ENCODE results near the gene POU2AF1. TPM values are rescaled to one million over a fixed set of nuclear protein-coding genes. Genes with fewer than 3 reads are reported as not detected.

Gene POU2AF1
- total and polyA plus RNA-seq, 4 donors: 2.0 to 6.9 (median 4.5) TPM

- no peak overlapping the region for H3K27ac ChIP-seq (ENCODE audit: low read depth in 1 of 2, low read length in 1 of 2)
- H3K9ac ChIP-seq (ENCODE audit: insufficient read depth in 1 of 2, low read length in 2 of 2): no peak overlapping the region
- no peak for ATAC-seq (ENCODE audit: insufficient read depth, low FRiP score)
- WGBS, 2 donors: 73 to 89% methylated on average over 3 of the region's 3 CpGs
- H3K36me3 ChIP-seq (ENCODE audit: control insufficient read depth in 4 of 4, insufficient read depth in 4 of 4, low read length in 4 of 4): no peaks in the 10 kb centered on the region
- peaks cover 0 to 4% (median 2%) of the 10 kb centered on the region in 3 donors for H3K27me3 ChIP-seq (ENCODE audit: control insufficient read depth in 3 of 3, insufficient read depth in 3 of 3, low read length in 2 of 3)
- no peak overlapping the region for H3K4me3 ChIP-seq
- H3K9me3 ChIP-seq (ENCODE audit: control insufficient read depth in 4 of 4, insufficient read depth in 3 of 4, low read length in 3 of 4): no peaks in the 10 kb centered on the region
- no peak for DNase-seq
- peaks cover 0 to 22% (median 5%) of the 10 kb centered on the region in 5 donors for H3K4me1 ChIP-seq (ENCODE audit: control insufficient read depth in 5 of 5, insufficient read depth in 5 of 5, low read length in 5 of 5)
- TF ChIP-seq, protein P1, sequence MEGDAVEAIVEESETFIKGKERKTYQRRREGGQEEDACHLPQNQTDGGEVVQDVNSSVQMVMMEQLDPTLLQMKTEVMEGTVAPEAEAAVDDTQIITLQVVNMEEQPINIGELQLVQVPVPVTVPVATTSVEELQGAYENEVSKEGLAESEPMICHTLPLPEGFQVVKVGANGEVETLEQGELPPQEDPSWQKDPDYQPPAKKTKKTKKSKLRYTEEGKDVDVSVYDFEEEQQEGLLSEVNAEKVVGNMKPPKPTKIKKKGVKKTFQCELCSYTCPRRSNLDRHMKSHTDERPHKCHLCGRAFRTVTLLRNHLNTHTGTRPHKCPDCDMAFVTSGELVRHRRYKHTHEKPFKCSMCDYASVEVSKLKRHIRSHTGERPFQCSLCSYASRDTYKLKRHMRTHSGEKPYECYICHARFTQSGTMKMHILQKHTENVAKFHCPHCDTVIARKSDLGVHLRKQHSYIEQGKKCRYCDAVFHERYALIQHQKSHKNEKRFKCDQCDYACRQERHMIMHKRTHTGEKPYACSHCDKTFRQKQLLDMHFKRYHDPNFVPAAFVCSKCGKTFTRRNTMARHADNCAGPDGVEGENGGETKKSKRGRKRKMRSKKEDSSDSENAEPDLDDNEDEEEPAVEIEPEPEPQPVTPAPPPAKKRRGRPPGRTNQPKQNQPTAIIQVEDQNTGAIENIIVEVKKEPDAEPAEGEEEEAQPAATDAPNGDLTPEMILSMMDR (IDR thresholded peaks at IDR 0.05; ENCODE audit: control extremely low read depth, extremely low read depth): no peak
Measured at GRCh38 chr11:111348147-111348546, 30.9 kb downstream of the POU2AF1 start.

- no peaks in the 10 kb centered on the region for H3K9me3 ChIP-seq (ENCODE audit: control insufficient read depth in 4 of 4, insufficient read depth in 3 of 4, low read length in 3 of 4)
- no peak overlapping the region for H3K9ac ChIP-seq (ENCODE audit: insufficient read depth in 1 of 2, low read length in 2 of 2)
- 84 to 89% methylated on average over 3 of the region's 3 CpGs for WGBS, 2 donors
- peaks cover 0 to 4% (median 2%) of the 10 kb centered on the region in 3 donors for H3K27me3 ChIP-seq (ENCODE audit: control insufficient read depth in 3 of 3, insufficient read depth in 3 of 3, low read length in 2 of 3)
- no peak overlapping the region for H3K4me3 ChIP-seq
- ATAC-seq (ENCODE audit: insufficient read depth, low FRiP score): no peak
- H3K27ac ChIP-seq (ENCODE audit: low read depth in 1 of 2, low read length in 1 of 2): no peak overlapping the region
- H3K4me1 ChIP-seq (ENCODE audit: control insufficient read depth in 5 of 5, insufficient read depth in 5 of 5, low read length in 5 of 5): peaks cover 0 to 19% (median under 1%) of the 10 kb centered on the region in 5 donors
- no peak for DNase-seq
- H3K36me3 ChIP-seq (ENCODE audit: control insufficient read depth in 4 of 4, insufficient read depth in 4 of 4, low read length in 4 of 4): no peaks in the 10 kb centered on the region
- TF ChIP-seq, protein P1 (IDR thresholded peaks at IDR 0.05; ENCODE audit: control extremely low read depth, extremely low read depth): no peak
Measured at GRCh38 chr11:111347723-111348115, 31.4 kb downstream of the POU2AF1 start.

GRCh38 chr11:111347002-111347722, 31.9 kb downstream of the POU2AF1 start:
- Histone ChIP-seq H3K4me3 (no peak overlapping the region), H3K27me3 (ENCODE audit: control insufficient read depth in 3 of 3, insufficient read depth in 3 of 3, low read length in 2 of 3) (peaks cover 0 to 4% (median 2%) of the 10 kb centered on the region in 3 donors), H3K27ac (ENCODE audit: low read depth in 1 of 2, low read length in 1 of 2) (no peak overlapping the region), H3K36me3 (ENCODE audit: control insufficient read depth in 4 of 4, insufficient read depth in 4 of 4, low read length in 4 of 4) (no peaks in the 10 kb centered on the region), H3K4me1 (ENCODE audit: control insufficient read depth in 5 of 5, insufficient read depth in 5 of 5, low read length in 5 of 5) (peaks cover 0 to 19% (median 0%) of the 10 kb centered on the region in 5 donors), H3K9me3 (ENCODE audit: control insufficient read depth in 4 of 4, insufficient read depth in 3 of 4, low read length in 3 of 4) (no peaks in the 10 kb centered on the region), H3K9ac (ENCODE audit: insufficient read depth in 1 of 2, low read length in 2 of 2) (no peak overlapping the region)
- TF ChIP-seq, protein P1 (IDR thresholded peaks at IDR 0.05; ENCODE audit: control extremely low read depth, extremely low read depth): no peak
- no peak for DNase-seq
- 82 to 89% methylated on average over 6 of the region's 6 CpGs for WGBS, 2 donors
- ATAC-seq (ENCODE audit: insufficient read depth, low FRiP score): no peak

Measured in lung (tissue), 12 donors.